A673 (cell line): ENCODE data around the gene SAMD3.
"Not testable (repeated sequence)": the region's sequence is repeated elsewhere in the genome, so short reads cannot be mapped to it uniquely, and the experiment has no call there.

Source experiments
- EZH2 ChIP-seq: fragments of 200-600 bp; sonication (generic); IDR thresholded peaks from 2 replicates; pipeline ENCODE4 v1.6.1; 2017; ENCODE audit warnings: borderline replicate concordance, low read depth, mild to moderate bottlenecking, mixed read lengths, antibody characterized with exemption, low read length; ENCODE audit not compliant: poor library complexity, severe bottlenecking
- TF ChIP-seq, protein P1 (sequence below): fragments of 300-800, 200-600 bp; sonication (generic); conservative IDR thresholded peaks from 2 replicates; pipeline ENCODE4 v1.5.1; 2017; ENCODE audit warnings: low read depth, mild to moderate bottlenecking, antibody characterized with exemption, low read length, moderate library complexity, mixed read lengths

DNA sequence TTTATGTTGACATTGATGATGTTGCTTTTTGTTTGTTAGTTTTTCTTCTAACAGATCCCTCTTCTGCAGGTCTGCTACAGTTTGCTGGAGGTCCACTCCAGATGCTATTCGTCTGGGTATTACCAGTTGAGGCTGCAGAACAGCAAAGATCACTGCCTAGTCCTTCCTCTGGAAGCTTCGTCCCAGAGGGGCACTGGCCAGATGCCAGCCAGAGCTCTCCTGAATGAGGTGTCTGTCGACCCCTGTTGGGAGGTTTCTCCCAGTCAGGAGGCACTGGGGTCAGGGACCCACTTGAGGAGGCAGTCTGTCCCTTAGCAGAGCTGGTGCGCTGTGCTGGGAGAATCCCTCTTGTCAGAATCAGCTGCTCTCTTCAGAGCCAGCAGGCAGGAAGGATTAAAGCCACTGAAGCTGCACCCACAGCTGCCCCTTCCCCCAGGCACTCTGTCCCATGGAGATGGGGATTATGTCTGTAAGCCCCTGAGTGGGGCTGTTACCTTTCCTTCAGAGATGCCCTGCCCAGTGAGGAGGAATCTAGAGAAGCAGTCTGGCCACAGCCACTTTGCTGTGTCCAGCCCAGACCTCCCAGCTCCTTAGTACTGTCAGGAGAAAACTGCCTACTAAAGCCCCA, 49.3 kb downstream of the SAMD3 start:
- TF ChIP-seq, protein P1, sequence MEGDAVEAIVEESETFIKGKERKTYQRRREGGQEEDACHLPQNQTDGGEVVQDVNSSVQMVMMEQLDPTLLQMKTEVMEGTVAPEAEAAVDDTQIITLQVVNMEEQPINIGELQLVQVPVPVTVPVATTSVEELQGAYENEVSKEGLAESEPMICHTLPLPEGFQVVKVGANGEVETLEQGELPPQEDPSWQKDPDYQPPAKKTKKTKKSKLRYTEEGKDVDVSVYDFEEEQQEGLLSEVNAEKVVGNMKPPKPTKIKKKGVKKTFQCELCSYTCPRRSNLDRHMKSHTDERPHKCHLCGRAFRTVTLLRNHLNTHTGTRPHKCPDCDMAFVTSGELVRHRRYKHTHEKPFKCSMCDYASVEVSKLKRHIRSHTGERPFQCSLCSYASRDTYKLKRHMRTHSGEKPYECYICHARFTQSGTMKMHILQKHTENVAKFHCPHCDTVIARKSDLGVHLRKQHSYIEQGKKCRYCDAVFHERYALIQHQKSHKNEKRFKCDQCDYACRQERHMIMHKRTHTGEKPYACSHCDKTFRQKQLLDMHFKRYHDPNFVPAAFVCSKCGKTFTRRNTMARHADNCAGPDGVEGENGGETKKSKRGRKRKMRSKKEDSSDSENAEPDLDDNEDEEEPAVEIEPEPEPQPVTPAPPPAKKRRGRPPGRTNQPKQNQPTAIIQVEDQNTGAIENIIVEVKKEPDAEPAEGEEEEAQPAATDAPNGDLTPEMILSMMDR = not testable (repeated sequence)
- not testable (repeated sequence) for TF ChIP-seq EZH2
